ENCODE measurements around the gene PSMD13. TPM values are rescaled to one million over a fixed set of nuclear protein-coding genes. Genes with fewer than 3 reads are reported as not detected.

PSMD13 gene
- total RNA-seq, 1 experiment from 2014 or later: 179 TPM

GRCh38 chr11:266676-267439 lies 30.1 kb downstream of the PSMD13 start:
- H4K20me1 ChIP-seq (ENCODE audit: insufficient read depth): no peaks in the 10 kb centered on the region
- H3K4me1 ChIP-seq (ENCODE audit: control insufficient read depth in 1 of 2, insufficient read depth in 2 of 2, low read length in 2 of 2): peaks cover 8 to 12% of the 10 kb centered on the region in 2 experiments
- no peaks in the 10 kb centered on the region for H3K9me3 ChIP-seq (ENCODE audit: control insufficient read depth in 1 of 2, insufficient read depth in 1 of 2, low read depth in 1 of 2, low read length in 2 of 2)
- intact Hi-C loops (cut with micrococcal nuclease): no loop called here
- H3K4me2 ChIP-seq (ENCODE audit: low read length): peak overlapping the region; percentile 53; the same call in 1 of the 2 replicates
- ChIA-PET POLR2A (no interaction called here), CTCF (interaction anchor here (1.1 kb wide), 1 partner anchor 16 kb away, joined by 3 read pairs; no protein-coding TSS in a partner anchor), RAD21 (ENCODE audit: low non-redundant PET in 1 of 2, low total read pairs in 2 of 2, uncharacterized antibody in 2 of 2, unreplicated experiment in 2 of 2) (no interaction called here)
- H3K27ac ChIP-seq (ENCODE audit: low read depth, low read length): no peak overlapping the region
- H3K9ac ChIP-seq (ENCODE audit: low read length): no peak overlapping the region
- no peak overlapping the region for H3K4me3 ChIP-seq (replicated peaks in 1 of 2; ENCODE audit: low read depth in 1 of 2, low read length in 2 of 2)
- no peak for DNase-seq (ENCODE audit: low read depth, low spot score)
- TF ChIP-seq CBX3 (IDR thresholded peaks at IDR 0.05; ENCODE audit: low read depth): no peak
- no peak for TF ChIP-seq CEBPB (IDR thresholded peaks at IDR 0.05; ENCODE audit: low read depth)
- no peak for TF ChIP-seq RAD21 (IDR thresholded peaks at IDR 0.05; ENCODE audit: low read depth)
- TF ChIP-seq FOSL1 (IDR thresholded peaks at IDR 0.05; ENCODE audit: low read depth): no peak
- no peak for TF ChIP-seq POLR2A (IDR thresholded peaks at IDR 0.05; ENCODE audit: borderline replicate concordance, extremely low read depth, insufficient read depth, insufficient read length)
- TF ChIP-seq, protein P1, sequence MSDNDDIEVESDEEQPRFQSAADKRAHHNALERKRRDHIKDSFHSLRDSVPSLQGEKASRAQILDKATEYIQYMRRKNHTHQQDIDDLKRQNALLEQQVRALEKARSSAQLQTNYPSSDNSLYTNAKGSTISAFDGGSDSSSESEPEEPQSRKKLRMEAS (IDR thresholded peaks at IDR 0.05): no peak
- TF ChIP-seq CTCF (IDR thresholded peaks at IDR 0.05 in 2 of 3, conservative IDR thresholded peaks at IDR 0.05 in 1 of 3; ENCODE audit: borderline replicate concordance in 1 of 3, insufficient read depth in 1 of 3, low read depth in 2 of 3, low read length in 2 of 3): no peak
- TF ChIP-seq, protein P2, sequence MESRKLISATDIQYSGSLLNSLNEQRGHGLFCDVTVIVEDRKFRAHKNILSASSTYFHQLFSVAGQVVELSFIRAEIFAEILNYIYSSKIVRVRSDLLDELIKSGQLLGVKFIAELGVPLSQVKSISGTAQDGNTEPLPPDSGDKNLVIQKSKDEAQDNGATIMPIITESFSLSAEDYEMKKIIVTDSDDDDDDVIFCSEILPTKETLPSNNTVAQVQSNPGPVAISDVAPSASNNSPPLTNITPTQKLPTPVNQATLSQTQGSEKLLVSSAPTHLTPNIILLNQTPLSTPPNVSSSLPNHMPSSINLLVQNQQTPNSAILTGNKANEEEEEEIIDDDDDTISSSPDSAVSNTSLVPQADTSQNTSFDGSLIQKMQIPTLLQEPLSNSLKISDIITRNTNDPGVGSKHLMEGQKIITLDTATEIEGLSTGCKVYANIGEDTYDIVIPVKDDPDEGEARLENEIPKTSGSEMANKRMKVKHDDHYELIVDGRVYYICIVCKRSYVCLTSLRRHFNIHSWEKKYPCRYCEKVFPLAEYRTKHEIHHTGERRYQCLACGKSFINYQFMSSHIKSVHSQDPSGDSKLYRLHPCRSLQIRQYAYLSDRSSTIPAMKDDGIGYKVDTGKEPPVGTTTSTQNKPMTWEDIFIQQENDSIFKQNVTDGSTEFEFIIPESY (IDR thresholded peaks at IDR 0.05; ENCODE audit: extremely low read depth, insufficient replicate concordance, low read length): no peak
- no peak for TF ChIP-seq YY1 (IDR thresholded peaks at IDR 0.05; ENCODE audit: extremely low read depth, insufficient replicate concordance, low read depth, low read length)
- TF ChIP-seq, protein P3, sequence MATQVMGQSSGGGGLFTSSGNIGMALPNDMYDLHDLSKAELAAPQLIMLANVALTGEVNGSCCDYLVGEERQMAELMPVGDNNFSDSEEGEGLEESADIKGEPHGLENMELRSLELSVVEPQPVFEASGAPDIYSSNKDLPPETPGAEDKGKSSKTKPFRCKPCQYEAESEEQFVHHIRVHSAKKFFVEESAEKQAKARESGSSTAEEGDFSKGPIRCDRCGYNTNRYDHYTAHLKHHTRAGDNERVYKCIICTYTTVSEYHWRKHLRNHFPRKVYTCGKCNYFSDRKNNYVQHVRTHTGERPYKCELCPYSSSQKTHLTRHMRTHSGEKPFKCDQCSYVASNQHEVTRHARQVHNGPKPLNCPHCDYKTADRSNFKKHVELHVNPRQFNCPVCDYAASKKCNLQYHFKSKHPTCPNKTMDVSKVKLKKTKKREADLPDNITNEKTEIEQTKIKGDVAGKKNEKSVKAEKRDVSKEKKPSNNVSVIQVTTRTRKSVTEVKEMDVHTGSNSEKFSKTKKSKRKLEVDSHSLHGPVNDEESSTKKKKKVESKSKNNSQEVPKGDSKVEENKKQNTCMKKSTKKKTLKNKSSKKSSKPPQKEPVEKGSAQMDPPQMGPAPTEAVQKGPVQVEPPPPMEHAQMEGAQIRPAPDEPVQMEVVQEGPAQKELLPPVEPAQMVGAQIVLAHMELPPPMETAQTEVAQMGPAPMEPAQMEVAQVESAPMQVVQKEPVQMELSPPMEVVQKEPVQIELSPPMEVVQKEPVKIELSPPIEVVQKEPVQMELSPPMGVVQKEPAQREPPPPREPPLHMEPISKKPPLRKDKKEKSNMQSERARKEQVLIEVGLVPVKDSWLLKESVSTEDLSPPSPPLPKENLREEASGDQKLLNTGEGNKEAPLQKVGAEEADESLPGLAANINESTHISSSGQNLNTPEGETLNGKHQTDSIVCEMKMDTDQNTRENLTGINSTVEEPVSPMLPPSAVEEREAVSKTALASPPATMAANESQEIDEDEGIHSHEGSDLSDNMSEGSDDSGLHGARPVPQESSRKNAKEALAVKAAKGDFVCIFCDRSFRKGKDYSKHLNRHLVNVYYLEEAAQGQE (IDR thresholded peaks at IDR 0.05; ENCODE audit: low read depth): no peak
- no peak for TF ChIP-seq TCF7L2 (IDR thresholded peaks at IDR 0.05; ENCODE audit: borderline replicate concordance, extremely low read depth, insufficient read depth, insufficient read length)
- no peak for TF ChIP-seq ELF1 (IDR thresholded peaks at IDR 0.05; ENCODE audit: borderline replicate concordance, low read depth)
- TF ChIP-seq EGR1 (IDR thresholded peaks at IDR 0.05; ENCODE audit: low read depth): no peak
- no peak overlapping the region for H2AFZ ChIP-seq (ENCODE audit: low read depth, low read length, poor library complexity, severe bottlenecking)
- H3K36me3 ChIP-seq (ENCODE audit: control insufficient read depth in 1 of 2, insufficient read depth in 2 of 2, low read length in 2 of 2): no peaks in the 10 kb centered on the region
- H3K9me2 ChIP-seq (ENCODE audit: insufficient read depth): no peaks in the 10 kb centered on the region
- ATAC-seq: peak; percentile 74
- no peaks in the 10 kb centered on the region for H3K79me2 ChIP-seq (ENCODE audit: insufficient read depth, low read length)
- H3K27me3 ChIP-seq (ENCODE audit: insufficient read depth, low read length): no peaks in the 10 kb centered on the region
- no TSS peak for BruUV-seq (replicated peaks)

Data from HCT116 (cell line).